Stromal cell of bone marrow (primary cell): Measurements from ENCODE around the gene CASP10.

ENCODE experiments used
- DNase-seq: peaks from one replicate; pipeline ENCODE4 v3.0.0-alpha.2; 2012; ENCODE audit warnings: low read depth

CASP10 gene

DNA sequence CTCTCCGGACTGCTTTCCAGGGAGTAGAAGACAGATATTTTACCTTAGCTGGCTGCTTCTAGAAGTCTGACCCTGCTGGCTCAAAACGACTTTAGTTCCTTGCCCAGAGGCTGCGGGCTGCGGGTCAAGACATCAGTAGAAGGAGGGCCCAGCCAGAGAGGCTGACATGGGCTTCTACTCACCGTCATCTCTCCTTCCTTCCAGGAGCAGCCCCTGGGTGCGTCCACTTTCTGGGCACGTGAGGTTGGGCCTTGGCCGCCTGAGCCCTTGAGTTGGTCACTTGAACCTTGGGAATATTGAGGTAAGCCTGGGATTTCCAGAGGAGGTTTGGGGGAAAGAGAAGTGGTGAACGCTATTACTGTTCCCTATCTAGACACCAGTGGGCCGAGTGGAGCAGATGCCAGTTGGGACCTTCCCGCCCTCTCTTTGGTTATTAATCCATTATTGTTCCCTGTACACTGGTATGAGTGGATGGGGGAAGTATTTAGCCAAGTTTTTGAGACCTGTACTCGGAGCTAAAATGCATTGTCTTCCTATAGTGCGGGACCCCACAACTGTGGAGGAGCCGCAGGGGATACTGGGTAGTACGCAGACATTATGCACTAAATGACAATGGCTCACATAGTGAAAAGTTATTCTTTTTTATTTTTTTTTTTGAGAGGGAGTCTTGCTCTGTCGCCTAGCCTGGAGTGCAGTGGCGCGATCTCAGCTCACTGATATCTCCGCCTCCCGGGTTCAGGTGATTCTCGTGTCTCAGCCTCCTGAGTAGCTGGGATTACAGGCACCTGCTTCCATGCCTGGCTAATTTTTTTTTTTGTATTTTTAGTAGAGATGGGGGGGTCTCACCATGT lies 51.1 kb downstream of the CASP10 start:
- DNase-seq: no peak

DNA sequence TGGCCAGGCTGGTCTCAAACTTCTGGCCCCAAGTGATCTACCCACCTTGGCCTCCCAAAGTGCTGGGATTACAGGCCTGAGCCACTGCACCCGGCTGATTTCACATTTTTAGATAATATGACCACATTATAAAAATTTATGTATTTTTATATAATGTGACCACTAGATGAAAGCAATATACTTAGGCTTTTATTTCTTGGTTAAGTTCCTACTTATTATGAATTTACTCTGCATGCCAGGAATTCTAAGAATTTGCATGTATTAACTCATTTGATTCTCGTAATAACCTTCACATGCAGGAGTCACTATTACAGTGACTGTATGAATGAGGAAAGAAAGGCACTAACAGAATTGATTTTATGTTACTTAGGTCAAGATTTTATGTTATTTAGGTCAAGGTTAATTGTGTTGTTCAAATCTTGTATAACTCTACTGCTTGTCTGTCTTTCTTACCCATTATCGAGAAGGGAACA lies 51.8 kb downstream of the CASP10 start:
- DNase-seq: no peak

- DNase-seq: peak; percentile 66
Observed at GRCh38 chr2:201235860-201236811, 53.2 kb downstream of the CASP10 start.

- no peak for DNase-seq
Observed at GRCh38 chr2:201237486-201238123, 54.7 kb downstream of the CASP10 start.

GRCh38 chr2:201239167-201239935 lies 56.4 kb downstream of the CASP10 start:
- peak; percentile 73 for DNase-seq

DNA sequence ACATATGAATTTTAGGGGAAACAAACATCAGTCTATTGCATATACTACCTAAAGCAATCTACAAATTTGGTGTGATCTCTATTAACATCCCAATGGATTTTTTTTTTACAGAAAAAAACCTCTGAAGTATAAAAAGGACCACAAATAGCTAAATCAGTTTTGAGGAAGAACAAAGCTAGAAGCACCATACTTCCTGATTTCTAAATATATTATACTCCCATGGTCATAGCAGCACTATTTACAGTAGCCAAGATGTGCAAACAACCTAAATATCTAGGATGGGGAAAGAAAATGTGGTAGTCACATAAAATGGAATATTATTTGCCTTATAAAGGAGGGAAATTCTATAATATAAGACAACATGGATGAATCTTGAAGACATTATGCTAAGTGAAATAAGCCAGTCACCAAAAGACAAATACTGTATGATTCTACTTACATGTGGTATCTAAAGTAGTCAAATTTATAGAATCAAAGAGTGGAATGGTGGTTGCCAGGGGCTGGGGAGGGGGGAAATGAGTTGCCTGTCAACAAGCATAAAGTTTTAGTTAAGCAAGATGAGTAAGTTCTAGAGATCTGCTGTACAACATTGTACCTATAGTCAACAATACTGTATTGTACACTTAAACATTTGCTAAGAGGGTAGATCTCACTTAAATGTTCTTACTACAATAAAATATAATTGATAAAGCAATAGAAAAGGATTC lies 59.8 kb downstream of the CASP10 start:
- DNase-seq: no peak

GRCh38 chr2:201244829-201245228 lies 61.9 kb downstream of the CASP10 start:
- no peak for DNase-seq

- DNase-seq: no peak
Observed at GRCh38 chr2:201246280-201246679, 63.3 kb downstream of the CASP10 start.

DNA sequence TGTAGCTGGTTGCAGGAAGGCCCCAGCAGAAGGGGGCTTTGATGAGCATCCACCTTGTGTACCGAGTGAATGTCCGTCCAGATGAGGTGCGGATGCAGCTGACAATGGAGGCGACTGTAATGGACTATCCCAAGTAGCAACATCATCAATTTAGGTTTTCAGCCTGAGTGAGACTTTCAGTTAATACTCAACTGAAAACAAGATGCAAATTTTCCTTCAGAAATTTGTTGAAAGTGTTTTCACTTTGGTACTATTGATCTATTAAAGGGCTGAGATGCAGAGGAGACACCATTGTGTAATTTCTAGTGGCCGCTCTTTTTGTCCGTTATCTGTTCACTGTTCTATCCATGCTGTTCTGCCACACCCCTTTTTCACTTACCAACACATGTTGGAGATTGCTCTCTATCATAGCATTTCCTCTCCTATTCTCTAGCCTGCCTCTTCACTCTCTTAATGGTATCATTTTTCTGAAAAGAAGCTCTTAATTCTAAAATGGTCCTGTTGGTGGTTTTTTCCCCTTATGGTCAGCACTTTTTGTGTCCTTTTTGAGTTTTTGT lies 65.4 kb downstream of the CASP10 start:
- DNase-seq: no peak

GRCh38 chr2:201249889-201250288 lies 66.9 kb downstream of the CASP10 start:
- DNase-seq: no peak

DNA sequence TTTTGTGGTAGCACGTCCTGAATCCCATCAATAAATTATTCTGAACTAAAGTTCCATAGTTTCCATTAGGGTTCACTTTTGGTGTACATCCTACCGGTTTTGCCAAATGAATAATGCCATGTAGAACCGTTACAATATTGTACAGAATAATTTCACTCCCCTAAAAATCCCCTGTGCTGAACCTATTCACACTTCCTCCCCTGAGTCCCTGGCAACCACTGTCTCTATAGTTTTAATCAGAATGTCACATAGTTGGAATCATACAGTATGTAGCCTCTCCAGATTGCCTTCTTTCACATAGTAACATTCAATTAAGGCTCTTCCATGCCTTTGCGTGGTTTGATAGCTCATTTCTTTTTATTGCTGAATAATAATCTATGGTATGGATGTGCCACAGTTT lies 67.8 kb downstream of the CASP10 start:
- DNase-seq: no peak

DNA sequence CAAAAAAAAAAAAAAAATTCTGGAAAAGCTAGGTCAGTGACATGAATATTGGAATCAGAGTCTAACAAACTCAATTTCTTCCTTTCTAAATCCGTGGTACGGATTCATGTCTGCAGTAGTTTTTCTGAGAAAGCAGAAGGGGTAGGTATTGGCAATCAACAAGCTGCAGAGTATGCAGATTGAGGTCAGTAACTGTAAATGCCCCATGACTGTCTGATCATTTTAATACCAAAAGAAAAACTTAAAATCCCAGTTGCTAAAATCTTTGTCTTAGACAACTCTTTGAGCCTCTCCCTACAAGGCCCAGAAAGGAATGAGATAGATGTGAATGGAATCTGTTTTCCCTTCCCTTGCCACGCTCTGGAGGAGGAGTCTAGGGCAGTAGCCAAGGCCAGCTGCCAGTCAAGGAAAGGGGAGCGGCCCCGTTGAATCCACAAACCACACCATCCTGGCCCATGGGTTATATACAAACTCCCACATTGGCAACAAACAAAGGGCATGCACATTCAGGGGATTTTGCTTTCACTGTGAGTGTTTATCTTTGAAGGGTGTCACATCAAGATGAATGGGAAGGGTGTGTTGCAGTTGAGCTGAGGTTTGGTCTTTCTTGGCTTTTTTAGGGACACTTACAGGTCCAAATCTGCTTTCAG lies 71.3 kb downstream of the CASP10 start:
- no peak for DNase-seq

DNA sequence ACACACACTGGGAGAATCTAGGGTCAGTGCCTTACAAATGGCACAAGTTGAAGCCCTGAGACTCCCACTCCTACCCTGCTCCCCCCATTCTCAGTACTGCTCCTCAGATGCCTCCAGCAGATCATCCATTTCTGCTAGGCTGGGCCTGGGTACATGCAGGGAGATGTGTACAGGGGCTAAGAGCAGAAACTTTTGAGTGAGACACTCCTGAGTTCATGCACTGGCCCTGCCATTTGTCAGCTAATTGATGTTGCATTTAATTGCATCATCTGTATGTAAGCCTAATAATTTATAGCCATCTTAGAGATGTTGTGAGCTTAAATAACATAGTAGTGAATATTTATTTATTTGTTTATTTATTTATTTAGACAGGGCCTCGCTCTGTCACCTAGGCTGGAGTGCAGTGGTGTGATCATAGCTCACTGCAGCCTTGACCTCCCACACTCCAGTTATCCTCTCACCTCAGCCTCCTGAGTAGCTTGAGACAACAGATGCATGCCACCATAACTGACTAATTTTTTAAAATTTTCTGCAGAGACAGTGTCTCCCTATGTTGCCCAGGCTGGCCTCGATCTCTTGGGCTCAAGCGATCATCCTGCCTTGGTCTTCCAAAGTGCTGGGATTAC lies 72.6 kb downstream of the CASP10 start:
- no peak for DNase-seq

DNA sequence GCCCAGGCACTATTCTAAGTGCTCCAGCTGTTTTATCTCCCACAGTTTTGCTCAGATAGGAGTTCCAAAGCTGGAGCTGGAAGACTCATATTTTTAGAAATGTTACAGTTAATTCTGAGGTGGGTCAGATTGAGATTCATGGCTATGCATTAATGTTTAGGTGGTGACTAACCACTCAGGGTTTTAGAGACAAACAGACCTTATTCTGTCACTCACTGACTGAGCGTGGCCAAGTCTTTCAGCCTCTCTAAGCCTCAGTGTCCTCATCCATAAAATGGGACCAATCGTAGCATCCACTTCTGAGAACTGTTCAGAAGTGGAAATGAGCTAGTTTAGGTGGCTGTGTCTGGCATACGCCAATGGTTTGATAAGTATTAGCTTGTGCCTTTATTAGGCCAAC lies 73.1 kb downstream of the CASP10 start:
- no peak for DNase-seq

- DNase-seq: no peak
Observed at GRCh38 chr2:201257381-201257955, 74.5 kb downstream of the CASP10 start.

DNA sequence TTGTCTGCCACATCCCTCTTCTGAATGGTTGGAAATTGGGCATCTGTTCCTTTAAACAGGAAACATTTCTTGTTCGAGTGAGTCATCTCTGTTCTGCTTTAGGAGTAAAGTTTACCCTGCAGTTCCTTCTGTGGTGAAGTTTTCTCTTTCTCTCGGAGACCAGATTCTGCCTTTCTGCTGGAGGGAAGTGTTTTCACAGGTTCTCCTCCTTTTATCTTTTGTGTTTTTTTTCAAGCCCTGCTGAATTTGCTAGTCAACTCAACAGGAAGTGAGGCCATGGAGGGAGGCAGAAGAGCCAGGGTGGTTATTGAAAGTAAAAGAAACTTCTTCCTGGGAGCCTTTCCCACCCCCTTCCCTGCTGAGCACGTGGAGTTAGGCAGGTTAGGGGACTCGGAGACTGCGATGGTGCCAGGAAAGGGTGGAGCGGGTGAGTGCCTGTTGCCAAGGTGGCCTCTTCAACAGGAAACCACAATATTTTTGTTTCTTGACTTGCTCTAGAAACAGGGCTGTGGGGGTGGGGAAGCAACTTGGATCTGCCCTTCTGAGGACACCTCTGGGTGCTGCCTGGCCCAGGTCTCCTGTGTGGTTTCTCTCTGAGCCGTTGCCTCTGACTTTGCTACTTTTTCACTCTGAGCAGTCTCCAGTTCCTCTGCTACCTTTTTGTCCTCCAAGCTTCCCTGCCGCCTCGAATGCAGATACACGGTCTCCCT lies 75.2 kb downstream of the CASP10 start:
- DNase-seq: peak; percentile 73

- DNase-seq: no peak
Observed at GRCh38 chr2:201258666-201259615, 76.0 kb downstream of the CASP10 start.
